A549 (cell line): ENCODE results near the gene WDHD1. TPM values are rescaled to one million over a fixed set of nuclear protein-coding genes. Genes with fewer than 3 reads are reported as not detected.

Experiments
- ATAC-seq, 2 experiments: fragments of 200-7000 bp in 1 of 2; fragments of >200 bp in 1 of 2; cut with Nextera tagmentation in 1 of 2; cut with Tn5 transposase in 1 of 2; 3 replicates each; pipeline versions ENCODE4 v1.8.0 to v1.9.1; 2018 to 2020; ENCODE audit warnings: mild to moderate bottlenecking in 1 of 2, moderate library complexity in 1 of 2
- CTCF ChIA-PET: fragments of 300-600 bp; sonication (Branson Sonifier 250); formaldehyde crosslinking; extraction: SDS; loops from one replicate; lab custom pipeline; 2021; ENCODE audit warnings: antibody characterized with exemption, inconsistent platforms; lab: Yijun Ruan, JAX
- POLR2A ChIA-PET: fragments of 350-600 bp; formaldehyde crosslinking; extraction: SDS; loops from one replicate; lab custom pipeline; 2021; ENCODE audit warnings: antibody characterized with exemption, inconsistent platforms; lab: Yijun Ruan, JAX
- DNase-seq, 2 experiments: peaks; one replicate each; pipeline versions ENCODE4 v3.0.0 to v3.0.0-alpha.2; 2011 to 2016; ENCODE audit warnings: low read depth in 1 of 2, low spot score in 1 of 2
- FAIRE-seq: peaks from 2 replicates; lab custom pipeline; 2011; peaks lifted over from hg19 to GRCh38; lab: Jason Lieb, UNC
- H3K27ac ChIP-seq, 2 experiments: fragments of >200 bp; sonication (Bioruptor Twin); formaldehyde crosslinking; 3 replicates each; pipeline ENCODE4 v1.5.1; 2016 to 2017
- H3K4me1 ChIP-seq: fragments of >200 bp; sonication (Bioruptor Twin); formaldehyde crosslinking; 3 replicates; pipeline ENCODE4 v1.6.1; 2016
- H3K4me2 ChIP-seq: fragments of >200 bp; sonication (Bioruptor Twin); formaldehyde crosslinking; 3 replicates; pipeline ENCODE4 v1.6.1; 2016
- H3K4me3 ChIP-seq: fragments of >200 bp; sonication (Bioruptor Twin); formaldehyde crosslinking; 3 replicates; pipeline ENCODE4 v1.5.1; 2016
- H3K9me3 ChIP-seq: fragments of >200 bp; sonication (Bioruptor Twin); formaldehyde crosslinking; 3 replicates; pipeline ENCODE4 v1.6.1; 2016
- CBX2 ChIP-seq: fragments of 200-600 bp; sonication (generic); IDR thresholded peaks from 2 replicates; pipeline ENCODE4 v1.6.1; 2016; ENCODE audit warnings: low read depth, mild to moderate bottlenecking, borderline replicate concordance
- CHD4 ChIP-seq: fragments of 200-600 bp; sonication (generic); IDR thresholded peaks from 2 replicates; pipeline ENCODE4 v1.6.1; 2016; ENCODE audit warnings: antibody characterized with exemption, mild to moderate bottlenecking, borderline replicate concordance
- EHMT2 ChIP-seq: fragments of 200-600 bp; sonication (generic); IDR thresholded peaks from 2 replicates; pipeline ENCODE4 v1.6.1; 2016; ENCODE audit warnings: antibody characterized with exemption, low read depth, mild to moderate bottlenecking, moderate library complexity
- EP300 ChIP-seq, 2 experiments: fragments of >200 bp; sonication (Bioruptor Twin); formaldehyde crosslinking; IDR thresholded peaks; 2 replicates in 1 of 2; 3 replicates in 1 of 2; pipeline ENCODE4 v1.6.1; 2016 to 2017
- ESRRA ChIP-seq: fragments of 150-350 bp; IDR thresholded peaks from 2 replicates; pipeline ENCODE4 v1.6.1; 2014; ENCODE audit warnings: mild to moderate bottlenecking, low read length, borderline replicate concordance
- FOSB ChIP-seq: fragments of 250-450 bp; sonication (Bioruptor Pico); IDR thresholded peaks from 2 replicates; pipeline ENCODE4 v1.5.0; 2020; ENCODE audit warnings: mild to moderate bottlenecking, moderate library complexity
- FOSL2 ChIP-seq, 2 experiments: fragments of 450-650 bp in 1 of 2; fragments of >200 bp in 1 of 2; sonication (Bioruptor Twin) in 1 of 2; formaldehyde crosslinking; IDR thresholded peaks; 2 replicates each; pipeline versions ENCODE4 v1.5.0 to v1.6.1; 2016 to 2020; ENCODE audit warnings: mild to moderate bottlenecking in 1 of 2, moderate library complexity in 1 of 2
- FOXS1 ChIP-seq: fragments of 250-450 bp; sonication (Bioruptor Pico); IDR thresholded peaks from 2 replicates; pipeline ENCODE4 v1.5.0; 2020; ENCODE audit warnings: mild to moderate bottlenecking, moderate library complexity
- HOXB13 ChIP-seq: fragments of 250-450 bp; sonication (Bioruptor Pico); IDR thresholded peaks from 2 replicates; pipeline ENCODE4 v1.5.0; 2020; ENCODE audit warnings: low read depth, mild to moderate bottlenecking, moderate library complexity
- KDM1A ChIP-seq: fragments of 200-600 bp; sonication (generic); IDR thresholded peaks from 2 replicates; pipeline ENCODE4 v1.6.1; 2016; ENCODE audit warnings: low read depth, mild to moderate bottlenecking
- KDM5A ChIP-seq: fragments of 200-600 bp; sonication (generic); IDR thresholded peaks from 2 replicates; pipeline ENCODE4 v1.6.1; 2016; ENCODE audit warnings: antibody characterized with exemption, mild to moderate bottlenecking
- MAFK ChIP-seq: fragments of 450-650 bp; IDR thresholded peaks from 2 replicates; pipeline ENCODE4 v1.6.1; 2014; ENCODE audit not compliant: partially characterized antibody
- MAZ ChIP-seq: fragments of 150-350 bp; IDR thresholded peaks from 2 replicates; pipeline ENCODE4 v1.6.1; 2014; ENCODE audit warnings: antibody characterized with exemption, low read depth, low read length, borderline replicate concordance
- NR3C1 ChIP-seq: fragments of >200 bp; sonication (Bioruptor Twin); formaldehyde crosslinking; IDR thresholded peaks from 3 replicates; pipeline ENCODE4 v1.6.1; 2017
- POLR2A ChIP-seq: IDR thresholded peaks from 2 replicates; pipeline ENCODE4 v1.6.1; 2012; ENCODE audit warnings: mild to moderate bottlenecking, low read length
- RARB ChIP-seq: fragments of 250-450 bp; sonication (Bioruptor Pico); IDR thresholded peaks from 2 replicates; pipeline ENCODE4 v1.8.0; 2021; ENCODE audit warnings: mild to moderate bottlenecking, moderate library complexity
- RCOR1 ChIP-seq: fragments of 150-350 bp; IDR thresholded peaks from 2 replicates; pipeline ENCODE4 v1.6.1; 2014; ENCODE audit warnings: antibody characterized with exemption, low read length, low read depth
- RFX5 ChIP-seq: fragments of 450-650 bp; IDR thresholded peaks from 2 replicates; pipeline ENCODE4 v1.7.1; 2014; ENCODE audit warnings: antibody characterized with exemption, mild to moderate bottlenecking, moderate library complexity
- SMC3 ChIP-seq: fragments of >200 bp; sonication (Bioruptor Twin); formaldehyde crosslinking; IDR thresholded peaks from 3 replicates; pipeline ENCODE4 v1.6.1; 2018; ENCODE audit warnings: inconsistent platforms
- TFCP2L1 ChIP-seq: fragments of 250-450 bp; sonication (Bioruptor Pico); IDR thresholded peaks from 2 replicates; pipeline ENCODE4 v1.5.0; 2021; ENCODE audit warnings: mild to moderate bottlenecking
- TP53 ChIP-seq: fragments of 250-450 bp; sonication (Bioruptor Pico); IDR thresholded peaks from 2 replicates; pipeline ENCODE4 v1.5.0; 2021; ENCODE audit warnings: mild to moderate bottlenecking, moderate library complexity
- ZC3H11A ChIP-seq: fragments of 450-650 bp; IDR thresholded peaks from 2 replicates; pipeline ENCODE4 v1.6.1; 2014; ENCODE audit warnings: antibody characterized with exemption, mild to moderate bottlenecking
- ZNF302 ChIP-seq: fragments of 250-450 bp; sonication (Bioruptor Pico); IDR thresholded peaks from 2 replicates; pipeline ENCODE4 v1.9.0; 2021; ENCODE audit warnings: inconsistent platforms, mild to moderate bottlenecking, moderate library complexity
- WGBS: methylation state at CpG from one replicate; pipeline ENCODE4 v1.1.6; 2017; ENCODE audit errors: missing lambda C conversion rate; 5-methylcytosine and 5-hydroxymethylcytosine counted together
- polyA plus RNA-seq, 4 experiments: library from polyadenylated mRNA; depleted of rRNA in 3 of 4; stranded (reverse); fragments of >200 nt; fragmentation: RNase III in 1 of 4; extraction: RNeasy Plus Mini Kit Qiagen cat#74134 plus additional on column Dnase treatment in 1 of 4; gene quantifications; 2 replicates in 3 of 4; 3 replicates in 1 of 4; pipeline ENCODE4 v1.2.3, GENCODE V29; 2011 to 2017
- TF ChIP-seq, protein P1 (sequence below): fragments of >200 bp; sonication (Bioruptor Twin); formaldehyde crosslinking; IDR thresholded peaks from 2 replicates; pipeline ENCODE4 v1.6.1; 2016
- TF ChIP-seq, protein P2 (sequence below): fragments of >200 bp; sonication (Bioruptor Twin); formaldehyde crosslinking; IDR thresholded peaks from 3 replicates; pipeline ENCODE4 v1.6.1; 2016
- TF ChIP-seq, protein P3 (sequence below): IDR thresholded peaks from 2 replicates; pipeline ENCODE4 v1.6.1; 2012; ENCODE audit warnings: low read depth, borderline replicate concordance
- TF ChIP-seq, protein P4 (sequence below): fragments of 250-450 bp; sonication (Bioruptor Pico); IDR thresholded peaks from 2 replicates; pipeline ENCODE4 v1.5.0; 2021; ENCODE audit warnings: mild to moderate bottlenecking, moderate library complexity, borderline replicate concordance
- TF ChIP-seq, protein P5 (sequence below): IDR thresholded peaks from 2 replicates; pipeline ENCODE4 v1.6.1; 2012
- TF ChIP-seq, protein P6 (sequence below): fragments of 450-650 bp; IDR thresholded peaks from 2 replicates; pipeline ENCODE4 v1.6.1; 2014; ENCODE audit warnings: antibody characterized with exemption
- TF ChIP-seq, protein P7 (sequence below): fragments of 250-450 bp; sonication (Bioruptor Pico); IDR thresholded peaks from 2 replicates; pipeline ENCODE4 v1.5.0; 2020; ENCODE audit warnings: low read depth, mild to moderate bottlenecking, moderate library complexity

The WDHD1 gene
- polyA plus RNA-seq, 2 of the 4 experiments (the other 2 are of a cell fraction): 16.3 to 35.6 TPM

DNA sequence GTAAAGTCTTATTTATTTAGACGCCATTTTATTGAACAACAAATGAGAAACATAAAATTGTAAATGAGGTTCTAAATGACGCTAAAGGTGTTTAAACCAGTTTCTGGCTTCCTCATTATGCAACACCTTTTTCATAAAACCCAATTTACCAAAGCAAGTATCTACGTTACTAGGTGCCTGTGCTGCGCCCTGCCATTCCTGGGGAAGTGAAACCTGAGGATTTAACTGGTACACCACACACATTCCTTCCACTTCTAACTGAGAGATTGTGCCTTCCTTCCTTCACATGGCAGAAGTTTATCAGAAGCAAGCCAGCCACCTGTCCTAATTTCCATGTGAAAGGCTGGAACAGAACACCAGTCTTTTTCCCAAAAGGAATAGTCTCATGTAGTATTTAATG, 84.0 kb downstream of the WDHD1 start:
- FAIRE-seq (no peak), DNase-seq (no peak)
- H3K4me3 ChIP-seq: no peak overlapping the region
- H3K4me2 ChIP-seq: no peak overlapping the region
- H3K27ac ChIP-seq: no peak overlapping the region
- POLR2A ChIA-PET: no interaction called here
- no peak for TF ChIP-seq NR3C1
- no peak for TF ChIP-seq POLR2A
- no peak for TF ChIP-seq ZC3H11A
- TF ChIP-seq, protein P1, sequence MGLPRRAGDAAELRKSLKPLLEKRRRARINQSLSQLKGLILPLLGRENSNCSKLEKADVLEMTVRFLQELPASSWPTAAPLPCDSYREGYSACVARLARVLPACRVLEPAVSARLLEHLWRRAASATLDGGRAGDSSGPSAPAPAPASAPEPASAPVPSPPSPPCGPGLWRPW: no peak
- TF ChIP-seq TP53 (CRISPR knock-in tag): no peak
- TF ChIP-seq TFCP2L1 (CRISPR knock-in tag): no peak
- no peak for TF ChIP-seq RCOR1
- no peak for TF ChIP-seq RARB (CRISPR knock-in tag)
- no peak for TF ChIP-seq CBX2
- TF ChIP-seq SMC3: no peak
- no peak for TF ChIP-seq RFX5
- no peak for TF ChIP-seq HOXB13 (CRISPR knock-in tag)
- TF ChIP-seq ESRRA: no peak
- TF ChIP-seq KDM5A: no peak
- TF ChIP-seq, protein P2, sequence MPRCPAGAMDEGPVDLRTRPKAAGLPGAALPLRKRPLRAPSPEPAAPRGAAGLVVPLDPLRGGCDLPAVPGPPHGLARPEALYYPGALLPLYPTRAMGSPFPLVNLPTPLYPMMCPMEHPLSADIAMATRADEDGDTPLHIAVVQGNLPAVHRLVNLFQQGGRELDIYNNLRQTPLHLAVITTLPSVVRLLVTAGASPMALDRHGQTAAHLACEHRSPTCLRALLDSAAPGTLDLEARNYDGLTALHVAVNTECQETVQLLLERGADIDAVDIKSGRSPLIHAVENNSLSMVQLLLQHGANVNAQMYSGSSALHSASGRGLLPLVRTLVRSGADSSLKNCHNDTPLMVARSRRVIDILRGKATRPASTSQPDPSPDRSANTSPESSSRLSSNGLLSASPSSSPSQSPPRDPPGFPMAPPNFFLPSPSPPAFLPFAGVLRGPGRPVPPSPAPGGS: no peak
- no peak for TF ChIP-seq EHMT2
- no peak for TF ChIP-seq FOSL2 (IDR thresholded peaks at IDR 0.05)
- TF ChIP-seq FOSL2 (CRISPR knock-in tag; IDR thresholded peaks at IDR 0.05): no peak
- TF ChIP-seq ZNF302 (CRISPR knock-in tag): no peak
- TF ChIP-seq MAFK: no peak
- TF ChIP-seq, all 56 proteins: peak for 0
- Histone ChIP-seq H3K9me3 (no peaks in the 10 kb centered on the region), H3K4me1 (no peaks in the 10 kb centered on the region)
- ATAC-seq: no peak
- CTCF ChIA-PET: no interaction called here
- WGBS: 94% methylated on average over 4 of the region's 4 CpGs

DNA sequence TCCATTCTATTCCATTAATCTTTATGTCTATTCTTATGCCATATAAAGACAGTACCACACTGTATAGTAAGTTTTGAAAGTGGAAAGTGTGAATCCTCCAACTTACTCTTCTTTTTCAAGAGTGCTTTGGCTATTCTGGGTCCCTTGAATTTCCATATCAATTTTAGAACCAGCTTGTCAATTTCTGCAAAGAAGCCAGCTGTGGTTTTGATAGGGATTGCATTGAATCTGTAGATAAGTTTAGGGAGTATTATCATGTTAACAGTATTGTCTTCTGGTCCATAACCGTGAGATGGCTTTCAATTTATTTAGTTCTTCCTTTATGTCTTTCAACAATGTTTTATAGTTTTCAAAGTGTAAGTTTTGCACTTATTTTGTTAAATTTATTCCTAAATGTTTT, 90.1 kb downstream of the WDHD1 start:
- Histone ChIP-seq H3K4me2 (no peak overlapping the region), H3K27ac (no peak overlapping the region), H3K9me3 (no peaks in the 10 kb centered on the region), H3K4me1 (no peaks in the 10 kb centered on the region), H3K4me3 (no peak overlapping the region)
- ChIA-PET CTCF (interaction anchor here (1.0 kb wide), 1 partner anchor 33 kb away, joined by 3 read pairs; no protein-coding TSS in a partner anchor), POLR2A (no interaction called here)
- DNase-seq (no peak), FAIRE-seq (no peak), ATAC-seq (no peak)
- no peak for TF ChIP-seq MAZ
- TF ChIP-seq, protein P3, sequence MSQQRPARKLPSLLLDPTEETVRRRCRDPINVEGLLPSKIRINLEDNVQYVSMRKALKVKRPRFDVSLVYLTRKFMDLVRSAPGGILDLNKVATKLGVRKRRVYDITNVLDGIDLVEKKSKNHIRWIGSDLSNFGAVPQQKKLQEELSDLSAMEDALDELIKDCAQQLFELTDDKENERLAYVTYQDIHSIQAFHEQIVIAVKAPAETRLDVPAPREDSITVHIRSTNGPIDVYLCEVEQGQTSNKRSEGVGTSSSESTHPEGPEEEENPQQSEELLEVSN: no peak
- TF ChIP-seq HOXB13 (CRISPR knock-in tag): no peak
- no peak for TF ChIP-seq KDM5A
- TF ChIP-seq, protein P4, sequence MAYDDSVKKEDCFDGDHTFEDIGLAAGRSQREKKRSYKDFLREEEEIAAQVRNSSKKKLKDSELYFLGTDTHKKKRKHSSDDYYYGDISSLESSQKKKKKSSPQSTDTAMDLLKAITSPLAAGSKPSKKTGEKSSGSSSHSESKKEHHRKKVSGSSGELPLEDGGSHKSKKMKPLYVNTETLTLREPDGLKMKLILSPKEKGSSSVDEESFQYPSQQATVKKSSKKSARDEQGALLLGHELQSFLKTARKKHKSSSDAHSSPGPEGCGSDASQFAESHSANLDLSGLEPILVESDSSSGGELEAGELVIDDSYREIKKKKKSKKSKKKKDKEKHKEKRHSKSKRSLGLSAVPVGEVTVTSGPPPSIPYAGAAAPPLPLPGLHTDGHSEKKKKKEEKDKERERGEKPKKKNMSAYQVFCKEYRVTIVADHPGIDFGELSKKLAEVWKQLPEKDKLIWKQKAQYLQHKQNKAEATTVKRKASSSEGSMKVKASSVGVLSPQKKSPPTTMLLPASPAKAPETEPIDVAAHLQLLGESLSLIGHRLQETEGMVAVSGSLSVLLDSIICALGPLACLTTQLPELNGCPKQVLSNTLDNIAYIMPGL (CRISPR knock-in tag): no peak
- TF ChIP-seq FOXS1 (CRISPR knock-in tag): no peak
- no peak for TF ChIP-seq FOSL2 (IDR thresholded peaks at IDR 0.05)
- TF ChIP-seq FOSL2 (CRISPR knock-in tag; IDR thresholded peaks at IDR 0.05): no peak
- no peak for TF ChIP-seq KDM1A
- TF ChIP-seq EP300 (IDR thresholded peaks at IDR 0.05): no peak
- TF ChIP-seq, protein P5, sequence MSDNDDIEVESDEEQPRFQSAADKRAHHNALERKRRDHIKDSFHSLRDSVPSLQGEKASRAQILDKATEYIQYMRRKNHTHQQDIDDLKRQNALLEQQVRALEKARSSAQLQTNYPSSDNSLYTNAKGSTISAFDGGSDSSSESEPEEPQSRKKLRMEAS: no peak
- TF ChIP-seq, protein P6, sequence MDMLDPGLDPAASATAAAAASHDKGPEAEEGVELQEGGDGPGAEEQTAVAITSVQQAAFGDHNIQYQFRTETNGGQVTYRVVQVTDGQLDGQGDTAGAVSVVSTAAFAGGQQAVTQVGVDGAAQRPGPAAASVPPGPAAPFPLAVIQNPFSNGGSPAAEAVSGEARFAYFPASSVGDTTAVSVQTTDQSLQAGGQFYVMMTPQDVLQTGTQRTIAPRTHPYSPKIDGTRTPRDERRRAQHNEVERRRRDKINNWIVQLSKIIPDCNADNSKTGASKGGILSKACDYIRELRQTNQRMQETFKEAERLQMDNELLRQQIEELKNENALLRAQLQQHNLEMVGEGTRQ: no peak
- no peak for TF ChIP-seq POLR2A
- TF ChIP-seq, protein P2: no peak
- TF ChIP-seq, protein P7, sequence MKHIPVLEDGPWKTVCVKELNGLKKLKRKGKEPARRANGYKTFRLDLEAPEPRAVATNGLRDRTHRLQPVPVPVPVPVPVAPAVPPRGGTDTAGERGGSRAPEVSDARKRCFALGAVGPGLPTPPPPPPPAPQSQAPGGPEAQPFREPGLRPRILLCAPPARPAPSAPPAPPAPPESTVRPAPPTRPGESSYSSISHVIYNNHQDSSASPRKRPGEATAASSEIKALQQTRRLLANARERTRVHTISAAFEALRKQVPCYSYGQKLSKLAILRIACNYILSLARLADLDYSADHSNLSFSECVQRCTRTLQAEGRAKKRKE (CRISPR knock-in tag): no peak
- TF ChIP-seq FOSB: no peak
- TF ChIP-seq CHD4: no peak
- WGBS: 96% methylated on average over 1 of the region's 1 CpG
